GM21381 (cell line): ENCODE results near the gene AFAP1L2.

ENCODE experiments used
- ATAC-seq: cut with Tn5 transposase; IDR thresholded peaks from one replicate; pipeline ENCODE4 v1.9.1; 2021; ENCODE audit warnings: mild to moderate bottlenecking, moderate library complexity; ENCODE audit not compliant: unreplicated experiment

The AFAP1L2 gene

DNA sequence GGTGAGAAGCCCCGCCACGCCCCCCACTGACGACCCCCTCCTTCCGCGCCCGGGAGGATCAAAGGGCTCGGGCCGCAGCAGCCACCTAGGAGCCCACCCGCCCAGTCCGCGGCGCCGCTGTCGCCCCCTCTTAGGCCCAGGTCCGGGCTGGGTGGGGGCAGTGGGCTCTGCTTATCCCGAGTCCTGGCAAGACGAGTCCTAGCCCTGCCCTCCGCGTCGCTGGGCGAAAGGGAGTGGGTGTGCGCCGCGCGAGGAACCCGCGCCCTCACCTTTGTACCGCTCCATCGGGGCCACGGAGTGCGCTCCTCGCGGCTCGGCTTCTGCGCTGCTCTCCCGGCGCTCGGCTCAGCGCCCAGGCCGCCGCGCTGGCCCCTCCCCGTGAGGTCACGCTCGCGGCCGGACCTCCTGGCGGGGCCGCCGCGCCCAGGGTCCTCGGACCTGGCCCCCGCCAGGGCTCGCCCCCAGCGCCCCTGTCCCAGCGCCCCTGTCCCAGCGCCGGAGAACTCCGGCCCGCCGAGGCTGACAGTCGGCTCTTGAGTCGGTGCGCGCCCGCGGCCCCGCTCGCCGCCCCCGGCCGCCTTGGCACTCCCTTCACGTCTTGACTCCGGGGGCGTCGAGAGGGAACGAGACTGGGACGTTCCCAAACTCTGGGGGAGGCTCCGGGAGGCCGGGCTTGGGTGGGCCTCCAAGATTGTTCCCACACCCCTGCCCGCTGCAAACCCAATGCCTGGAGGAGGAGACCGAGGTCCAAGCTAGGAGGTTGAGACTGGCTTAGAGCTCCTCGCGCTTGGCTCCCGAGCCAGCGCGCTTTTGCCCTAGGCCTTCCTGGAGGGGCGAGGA, at the start of gene AFAP1L2:
Gene AFAP1L2, minus strand, starts transcription at position 332 of the 840 bp plus-strand sequence. Its CDS starts 47 bp downstream, at position 285.
- ATAC-seq, result no peak

- no peak for ATAC-seq
Measured at GRCh38 chr10:114453576-114453975, 49.3 kb upstream of the AFAP1L2 start.

DNA sequence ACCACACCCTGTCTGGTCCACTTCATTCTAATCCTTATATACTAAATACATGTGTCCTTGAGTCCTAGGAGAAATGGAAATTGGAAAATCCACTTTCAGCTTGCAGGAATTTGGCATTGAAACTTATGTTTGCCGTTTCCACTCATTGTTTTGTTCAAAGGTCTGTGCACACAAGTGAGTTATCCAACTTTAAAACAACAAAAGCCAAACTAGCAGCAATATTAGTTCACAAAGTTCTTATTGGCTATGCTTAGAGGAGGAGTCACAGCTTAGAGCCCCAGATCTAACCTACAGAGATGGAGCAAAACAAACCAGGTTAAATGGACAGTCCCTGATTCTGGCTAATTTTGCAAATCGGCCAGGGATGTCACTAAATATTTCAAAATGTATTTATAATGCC, 44.6 kb upstream of the AFAP1L2 start:
- no peak for ATAC-seq

GRCh38 chr10:114445332-114445731, 41.0 kb upstream of the AFAP1L2 start:
- no peak for ATAC-seq

GRCh38 chr10:114444819-114445218, 40.5 kb upstream of the AFAP1L2 start:
- ATAC-seq, result no peak

DNA sequence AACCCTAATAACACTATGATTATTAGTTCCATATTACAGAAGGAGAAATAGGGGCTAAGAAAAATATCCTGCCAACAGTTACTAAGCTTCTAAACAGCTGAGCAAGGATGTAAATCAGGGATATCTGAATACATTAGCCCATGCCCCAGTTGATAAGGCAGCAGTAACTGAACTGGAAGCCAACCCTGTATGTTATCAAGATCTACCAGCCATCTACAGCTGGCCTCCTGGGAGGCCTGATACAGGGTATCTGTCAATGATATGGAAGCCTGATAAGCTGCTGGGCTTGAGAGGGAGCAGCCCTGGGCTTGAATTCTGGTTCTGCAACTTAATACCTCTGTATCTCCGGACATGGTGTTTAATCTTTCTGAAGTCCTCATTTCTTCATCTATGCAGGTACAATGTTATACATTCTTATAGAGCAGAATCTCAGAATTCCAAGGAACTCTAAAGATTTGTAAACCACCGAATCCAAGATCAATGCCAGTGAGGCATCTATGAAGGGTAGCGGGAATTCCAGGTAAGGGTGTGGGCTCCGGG, 37.9 kb upstream of the AFAP1L2 start:
- ATAC-seq, result no peak

DNA sequence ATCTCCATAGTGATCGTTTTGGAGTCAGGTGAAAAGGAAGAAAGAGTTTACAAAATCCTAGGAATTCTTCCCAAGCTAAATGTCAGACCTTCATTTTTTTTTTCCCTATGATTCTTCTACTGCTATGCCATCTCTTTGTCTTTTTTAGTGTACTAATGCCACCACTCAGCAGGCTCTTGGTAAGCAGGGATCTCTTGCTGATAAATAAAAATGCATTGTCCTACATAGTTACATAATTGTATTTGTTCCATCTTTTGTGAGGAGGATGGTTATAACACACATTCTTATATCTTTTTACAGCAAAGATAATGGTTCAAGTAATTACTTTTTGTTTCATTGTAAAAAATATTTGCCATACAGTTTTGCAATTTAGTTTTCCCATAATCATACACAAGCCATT, 36.8 kb upstream of the AFAP1L2 start:
- no peak for ATAC-seq

DNA sequence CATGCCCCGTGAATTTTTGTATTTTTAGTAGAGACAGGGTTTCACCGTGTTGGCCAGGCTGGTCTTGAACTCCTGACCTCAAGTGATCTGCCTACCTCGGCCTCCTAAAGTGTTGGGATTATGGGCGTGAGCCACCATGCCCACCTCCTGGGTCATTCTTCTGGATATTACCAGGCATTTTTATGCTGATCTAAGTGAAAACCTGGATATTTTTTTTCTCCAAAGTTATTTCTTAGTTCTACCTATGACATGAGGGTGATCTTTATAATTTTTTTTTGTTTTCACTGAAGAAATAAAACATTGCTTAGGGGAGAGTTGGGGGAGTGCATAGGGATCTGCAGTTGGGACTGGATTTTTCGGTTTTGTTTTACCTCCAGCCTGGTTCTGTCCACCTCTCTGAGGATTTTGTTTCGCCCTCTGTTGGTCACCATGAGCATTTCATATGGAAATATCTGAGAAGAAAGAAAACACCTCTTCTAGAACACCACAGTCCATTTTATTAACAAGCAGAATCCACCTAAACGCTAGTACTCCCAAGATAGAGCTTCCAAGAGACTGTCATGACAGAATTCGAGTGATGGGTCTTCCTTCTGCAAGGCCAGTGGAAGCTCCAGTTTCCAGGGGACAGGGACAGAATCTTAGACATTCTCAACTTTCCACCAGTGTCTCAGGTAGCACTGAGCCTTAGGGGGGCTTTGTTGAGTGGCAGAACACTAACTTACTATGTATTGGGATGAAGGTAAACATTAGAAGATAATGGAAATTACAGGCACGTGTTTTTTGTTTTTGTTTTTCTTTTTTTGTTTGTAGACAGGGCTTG, 33.4 kb upstream of the AFAP1L2 start:
- no peak for ATAC-seq

DNA sequence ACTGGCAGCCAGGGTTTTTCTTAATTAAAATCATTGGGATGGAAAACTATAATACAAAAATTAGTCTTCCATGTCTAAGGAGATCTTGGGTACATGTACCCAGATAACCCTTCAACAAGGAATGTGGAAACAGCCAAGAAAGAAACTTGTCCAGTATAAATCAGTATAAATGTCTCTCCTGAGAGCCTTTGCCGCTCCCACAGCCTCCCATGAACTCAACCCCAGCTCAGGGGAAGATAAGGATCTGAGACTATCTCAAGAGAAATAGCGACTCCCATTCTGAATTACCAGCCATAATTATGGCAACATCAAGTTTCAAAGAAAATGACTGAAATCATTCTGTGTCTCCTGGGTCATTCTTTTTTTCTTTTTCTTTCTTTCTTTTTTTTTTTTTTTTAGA, 32.6 kb upstream of the AFAP1L2 start:
- ATAC-seq, result no peak

- no peak for ATAC-seq
Measured at GRCh38 chr10:114432566-114433093, 28.3 kb upstream of the AFAP1L2 start.

GRCh38 chr10:114431414-114432135, 27.3 kb upstream of the AFAP1L2 start:
- no peak for ATAC-seq

DNA sequence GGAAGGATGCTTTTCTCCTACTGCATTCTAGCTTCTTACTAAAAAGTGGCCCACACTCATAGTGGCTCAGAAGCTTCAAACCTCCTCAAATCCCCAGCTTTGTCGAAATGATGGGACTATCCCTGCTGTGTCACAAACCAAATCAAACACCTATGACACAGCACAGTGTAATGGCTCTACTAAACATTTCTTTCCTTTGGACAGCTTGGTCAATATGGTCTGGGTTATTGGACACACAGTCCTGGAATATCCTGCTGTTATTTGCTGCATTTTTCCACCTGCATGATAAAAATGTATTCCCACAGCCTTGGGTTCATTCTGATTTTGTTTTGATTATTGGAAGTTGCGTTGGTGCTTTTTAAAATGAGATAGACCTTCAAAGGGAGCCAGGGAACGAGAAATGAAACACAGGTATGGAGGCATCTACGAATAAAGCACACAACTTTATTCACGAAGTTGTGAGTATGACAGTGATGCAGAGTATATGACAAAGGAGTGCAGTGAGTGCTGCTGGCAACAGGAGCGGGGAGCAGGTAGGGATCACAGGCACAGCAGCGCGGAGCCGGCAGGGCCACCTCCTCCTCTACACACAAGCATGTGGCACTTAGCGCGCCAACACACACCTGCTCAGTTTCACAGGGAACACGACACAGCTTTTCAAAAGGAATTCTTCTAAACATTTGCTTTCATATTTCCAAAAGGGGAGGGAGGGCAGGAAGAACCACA, 26.5 kb upstream of the AFAP1L2 start:
- no peak for ATAC-seq

DNA sequence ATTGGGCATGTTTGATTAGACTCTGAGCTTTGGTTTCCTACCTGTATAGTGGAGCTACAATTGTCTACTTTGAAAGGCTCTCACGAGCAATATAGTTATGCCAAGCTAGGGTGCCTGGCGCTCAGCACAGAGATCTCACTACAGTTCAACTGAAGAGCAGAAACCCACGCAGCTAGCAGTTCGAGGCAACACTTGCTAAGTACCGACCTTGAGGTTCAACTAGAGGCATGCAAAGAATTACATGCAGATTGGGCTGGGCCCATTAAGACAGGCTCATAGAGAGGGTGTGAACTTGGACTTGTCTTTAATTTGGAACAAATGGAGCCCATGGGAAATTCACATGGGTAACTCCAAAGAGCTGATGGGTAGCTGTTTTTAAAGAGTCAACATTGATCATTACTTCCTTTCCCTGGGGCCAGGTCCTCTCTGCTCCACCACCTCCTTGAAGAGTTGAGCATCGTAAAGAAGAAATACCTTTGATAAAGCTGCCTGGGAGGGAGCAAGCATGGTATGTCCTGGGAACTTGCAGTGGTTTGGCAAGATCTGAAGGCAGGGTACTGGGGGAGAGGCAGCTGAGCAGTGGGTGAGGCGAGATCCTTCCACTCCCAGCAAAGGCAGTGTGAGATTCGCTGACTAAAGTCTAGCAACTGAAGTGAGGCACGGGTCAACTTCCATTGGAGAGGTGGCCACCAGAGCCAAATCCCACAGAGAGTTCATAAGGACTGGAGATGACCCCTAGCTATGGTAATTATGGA, 25.5 kb upstream of the AFAP1L2 start:
- no peak for ATAC-seq

- ATAC-seq, result no peak
Measured at GRCh38 chr10:114427124-114427852, 23.0 kb upstream of the AFAP1L2 start.

- no peak for ATAC-seq
Measured at GRCh38 chr10:114426476-114426875, 22.2 kb upstream of the AFAP1L2 start.

GRCh38 chr10:114420811-114421485, 16.6 kb upstream of the AFAP1L2 start:
- peak; percentile 86 for ATAC-seq

GRCh38 chr10:114418109-114418508, 13.8 kb upstream of the AFAP1L2 start:
- ATAC-seq, result no peak
